GM23248 (cell line): ENCODE data around the gene RIC8B. TPM values are rescaled to one million over a fixed set of nuclear protein-coding genes. Genes with fewer than 3 reads are reported as not detected.
A peak's percentile ranks its signal among the peaks of the same experiment; 100 is the strongest.
"Not testable (repeated sequence)": the region's sequence is repeated elsewhere in the genome, so short reads cannot be mapped to it uniquely, and the experiment has no call there.

ENCODE experiments used
- DNase-seq: peaks from one replicate; pipeline ENCODE4 v3.0.0-alpha.2; 2015
- H2AFZ ChIP-seq: fragments of 200-600 bp; sonication (generic); 2 replicates; pipeline ENCODE4 v1.6.1; 2016; ENCODE audit warnings: antibody characterized with exemption
- H3F3A ChIP-seq: fragments of 200-600 bp; sonication (generic); 2 replicates; pipeline ENCODE4 v1.6.1; 2016; ENCODE audit warnings: mild to moderate bottlenecking, antibody characterized with exemption, mixed run types; ENCODE audit not compliant: insufficient read depth
- H3K27ac ChIP-seq: fragments of 200-600 bp; sonication (generic); 2 replicates; pipeline ENCODE4 v1.5.1; 2016; ENCODE audit warnings: mild to moderate bottlenecking
- H3K27me3 ChIP-seq: fragments of 200-600 bp; sonication (generic); replicated peaks from 2 replicates; pipeline ENCODE4 v1.6.1; 2016; ENCODE audit warnings: mild to moderate bottlenecking; ENCODE audit not compliant: insufficient read depth
- H3K36me3 ChIP-seq: fragments of 200-600 bp; sonication (generic); 2 replicates; pipeline ENCODE4 v1.6.1; 2016; ENCODE audit warnings: low read depth, mild to moderate bottlenecking
- H3K4me1 ChIP-seq: fragments of 200-600 bp; sonication (generic); 2 replicates; pipeline ENCODE4 v1.6.1; 2016; ENCODE audit warnings: mild to moderate bottlenecking; ENCODE audit not compliant: insufficient read depth
- H3K4me2 ChIP-seq: fragments of 200-600 bp; sonication (generic); one replicate; pipeline ENCODE4 v1.6.1; 2016; ENCODE audit warnings: mild to moderate bottlenecking; ENCODE audit not compliant: unreplicated experiment
- H3K4me3 ChIP-seq: fragments of 200-600 bp; sonication (generic); 2 replicates; pipeline ENCODE4 v1.5.1; 2016; ENCODE audit warnings: mild to moderate bottlenecking
- H3K79me2 ChIP-seq: fragments of 200-600 bp; sonication (generic); 2 replicates; pipeline ENCODE4 v1.6.1; 2016; ENCODE audit warnings: mild to moderate bottlenecking; ENCODE audit not compliant: insufficient read depth
- H3K9ac ChIP-seq: fragments of 200-600 bp; sonication (generic); 2 replicates; pipeline ENCODE4 v1.6.1; 2016; ENCODE audit warnings: mild to moderate bottlenecking
- H3K9me2 ChIP-seq: fragments of 200-600 bp; sonication (generic); 2 replicates; pipeline ENCODE4 v1.6.1; 2016; ENCODE audit warnings: mixed run types, mild to moderate bottlenecking, moderate library complexity; ENCODE audit not compliant: insufficient read depth
- H3K9me3 ChIP-seq: fragments of 200-600 bp; sonication (generic); one replicate; pipeline ENCODE4 v1.6.1; 2017; ENCODE audit warnings: low read depth
- H4K20me1 ChIP-seq: fragments of 200-600 bp; sonication (generic); 2 replicates; pipeline ENCODE4 v1.6.0; 2016; ENCODE audit not compliant: insufficient read depth
- EZH2 ChIP-seq: fragments of 200-600 bp; sonication (generic); IDR thresholded peaks from 2 replicates; pipeline ENCODE4 v1.6.1; 2018; ENCODE audit warnings: antibody characterized with exemption, mild to moderate bottlenecking; ENCODE audit not compliant: insufficient read depth, poor library complexity, severe bottlenecking
- EZH2phosphoT487 ChIP-seq: fragments of 200-600 bp; sonication (generic); IDR thresholded peaks from 2 replicates; pipeline ENCODE4 v1.6.1; 2018; ENCODE audit warnings: antibody characterized with exemption, moderate library complexity, mild to moderate bottlenecking, low read depth; ENCODE audit not compliant: insufficient read depth
- WGBS, 2 experiments: methylation state at CpG; one replicate each; pipeline ENCODE4 v1.1.6; 2015 to 2017; ENCODE audit warnings: low lambda C conversion rate in 2 of 2, low coverage in 1 of 2; ENCODE audit errors: missing lambda C conversion rate in 2 of 2; 5-methylcytosine and 5-hydroxymethylcytosine counted together
- in situ Hi-C: fragments of 300-500 bp; cut with MboI; formaldehyde crosslinking; loops from 2 replicates; pipeline ENCODE4 v1.15.0; 2020
- polyA plus RNA-seq: library from polyadenylated mRNA; unstranded; fragments of >200 nt; fragmentation: Nextera tagmentation; extraction: Ambion mirVana; gene quantifications from 2 replicates; pipeline ENCODE4 v1.2.1, GENCODE V29; 2016
- total RNA-seq: library from RNA; depleted of rRNA; stranded (reverse); fragments of >200 nt; shearing (Covaris generic); gene quantifications from 2 replicates; pipeline ENCODE4 v1.2.3, GENCODE V29; 2014

The RIC8B gene
- total and polyA plus RNA-seq, 2 experiments from 2014 or later = 6.8 to 7.6 TPM

GRCh38 chr12:106919910-106920544, 145.5 kb downstream of the RIC8B start:
- H3K4me1 ChIP-seq = no peaks in the 10 kb centered on the region
- no peak overlapping the region for H2AFZ ChIP-seq
- H3K9me2 ChIP-seq = no peaks in the 10 kb centered on the region
- H3K27ac ChIP-seq = no peak overlapping the region
- TF ChIP-seq EZH2 (no peak), EZH2phosphoT487 (no peak)
- DNase-seq = peak; percentile 69
- WGBS, 2 experiments = 39 to 43% methylated on average over 4 of the region's 4 CpGs
- no peaks in the 10 kb centered on the region for H3K36me3 ChIP-seq
- no peaks in the 10 kb centered on the region for H4K20me1 ChIP-seq
- H3F3A ChIP-seq = no peaks in the 10 kb centered on the region
- H3K27me3 ChIP-seq = no peaks in the 10 kb centered on the region
- H3K79me2 ChIP-seq = no peaks in the 10 kb centered on the region
- in situ Hi-C loops = loop anchor here (10.0 kb wide), 1 partner anchor 535 kb away; no protein-coding TSS in a partner anchor
- H3K4me2 ChIP-seq = no peak overlapping the region
- H3K4me3 ChIP-seq = no peak overlapping the region
- no peak overlapping the region for H3K9ac ChIP-seq
- no peaks in the 10 kb centered on the region for H3K9me3 ChIP-seq

- H3K9ac ChIP-seq, H3K4me2 ChIP-seq, H3K9me3 ChIP-seq, H3K4me3 ChIP-seq, in situ Hi-C loops, H3F3A ChIP-seq, DNase-seq, H3K27ac ChIP-seq, H3K27me3 ChIP-seq, H3K79me2 ChIP-seq, H2AFZ ChIP-seq, H3K9me2 ChIP-seq, H3K4me1 ChIP-seq, H4K20me1 ChIP-seq, H3K36me3 ChIP-seq: not testable (repeated sequence)
- WGBS, 2 experiments = 65 to 73% methylated on average over 2 of the region's 2 CpGs
Measured at GRCh38 chr12:106921976-106922375, 147.5 kb downstream of the RIC8B start.

- WGBS, 2 experiments = 61 to 65% methylated on average over 2 of the region's 2 CpGs
- H3K36me3 ChIP-seq, in situ Hi-C loops, H3K79me2 ChIP-seq, H4K20me1 ChIP-seq, H3F3A ChIP-seq, H2AFZ ChIP-seq, H3K4me2 ChIP-seq, H3K9me2 ChIP-seq, DNase-seq, H3K4me1 ChIP-seq, H3K9me3 ChIP-seq, H3K27me3 ChIP-seq, H3K4me3 ChIP-seq, H3K9ac ChIP-seq, H3K27ac ChIP-seq: not testable (repeated sequence)
Measured at GRCh38 chr12:106923594-106923993, 149.1 kb downstream of the RIC8B start.

GRCh38 chr12:106924268-106924861, 149.9 kb downstream of the RIC8B start:
- 67 to 68% methylated on average over 3 of the region's 3 CpGs for WGBS, 2 experiments

GRCh38 chr12:106926657-106927056, 152.2 kb downstream of the RIC8B start:
- Histone ChIP-seq H3K9me3 (no peaks in the 10 kb centered on the region), H4K20me1 (no peaks in the 10 kb centered on the region), H3K4me1 (no peaks in the 10 kb centered on the region), H3K4me3 (no peak overlapping the region), H3K4me2 (no peak overlapping the region), H3K36me3 (no peaks in the 10 kb centered on the region), H3K9me2 (no peaks in the 10 kb centered on the region), H2AFZ (no peak overlapping the region), H3F3A (no peaks in the 10 kb centered on the region), H3K27ac (no peak overlapping the region), H3K9ac (no peak overlapping the region), H3K27me3 (no peaks in the 10 kb centered on the region), H3K79me2 (no peaks in the 10 kb centered on the region)
- no peak for TF ChIP-seq EZH2
- in situ Hi-C loops = no loop called here
- DNase-seq = no peak
- 80 to 93% methylated on average over 1 of the region's 1 CpG for WGBS, 2 experiments

More at GRCh38 chr12:106924268-106924861, 149.9 kb downstream of the RIC8B start:
- Histone ChIP-seq H3K4me1 (no peaks in the 10 kb centered on the region), H2AFZ (no peak overlapping the region), H3K4me2 (no peak overlapping the region), H3K4me3 (no peak overlapping the region), H4K20me1 (no peaks in the 10 kb centered on the region), H3K9me3 (no peaks in the 10 kb centered on the region), H3K9me2 (no peaks in the 10 kb centered on the region), H3K36me3 (no peaks in the 10 kb centered on the region), H3K27ac (no peak overlapping the region), H3K79me2 (no peaks in the 10 kb centered on the region), H3K9ac (no peak overlapping the region), H3K27me3 (no peaks in the 10 kb centered on the region), H3F3A (no peaks in the 10 kb centered on the region)
- DNase-seq = peak; percentile 12
- in situ Hi-C loops = no loop called here
- TF ChIP-seq EZH2phosphoT487 (no peak), EZH2 (no peak)
